Upper lobe of left lung (tissue), 4 donors: ENCODE results near the gene UGT1A9.
"Not testable (repeated sequence)": the region's sequence is repeated elsewhere in the genome, so short reads cannot be mapped to it uniquely, and the experiment has no call there.

ENCODE experiments used
- CTCF ChIP-seq, 6 experiments: fragments of 450-650 bp in 4 of 6; fragments of 200-600 bp in 2 of 6; sonication (generic) in 2 of 6; IDR thresholded peaks; one replicate each; pipeline ENCODE4 v1.5.1; 2016 to 2019; ENCODE audit warnings: antibody characterized with exemption in 6 of 6
- POLR2A ChIP-seq, 4 donors: fragments of 450-650 bp; IDR thresholded peaks; one replicate each; pipeline ENCODE4 v1.5.1; 2016 to 2017; ENCODE audit warnings: antibody characterized with exemption in 4 of 4, mild to moderate bottlenecking in 2 of 4
- POLR2AphosphoS5 ChIP-seq, 2 donors: sonication (generic); formaldehyde crosslinking; IDR thresholded peaks; one replicate each; pipeline ENCODE4 v1.5.1; 2017; ENCODE audit warnings: antibody characterized with exemption in 2 of 2

- not testable (repeated sequence) for TF ChIP-seq CTCF, POLR2AphosphoS5, POLR2A (IDR thresholded peaks at IDR 0.05)
Measured at GRCh38 chr2:233655943-233656342, 15.8 kb upstream of the UGT1A9 start.
